ENCODE results near the gene DNAJC18.
"Not testable (repeated sequence)": the region's sequence is repeated elsewhere in the genome, so short reads cannot be mapped to it uniquely, and the experiment has no call there.

DNA sequence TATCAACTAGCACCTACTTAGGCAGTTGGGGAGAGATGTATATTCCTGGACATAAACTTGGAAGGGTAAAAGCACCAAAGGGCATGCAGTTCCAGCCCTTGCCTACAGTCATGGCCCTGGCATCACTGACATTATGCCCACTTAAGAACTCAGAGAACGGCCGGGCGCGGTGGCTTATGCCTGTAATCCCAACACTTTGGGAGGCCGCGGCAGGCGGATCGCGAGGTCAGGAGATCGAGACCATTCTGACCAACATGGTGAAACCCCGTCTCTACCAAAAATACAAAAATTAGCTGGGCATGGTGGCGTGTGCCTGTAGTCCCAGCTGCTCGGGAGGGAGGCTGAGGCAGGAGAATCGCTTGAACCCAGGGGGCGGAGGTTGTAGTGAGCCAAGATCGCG lies 1.1 kb upstream of the DNAJC18 start:
- TF ChIP-seq, protein P1, sequence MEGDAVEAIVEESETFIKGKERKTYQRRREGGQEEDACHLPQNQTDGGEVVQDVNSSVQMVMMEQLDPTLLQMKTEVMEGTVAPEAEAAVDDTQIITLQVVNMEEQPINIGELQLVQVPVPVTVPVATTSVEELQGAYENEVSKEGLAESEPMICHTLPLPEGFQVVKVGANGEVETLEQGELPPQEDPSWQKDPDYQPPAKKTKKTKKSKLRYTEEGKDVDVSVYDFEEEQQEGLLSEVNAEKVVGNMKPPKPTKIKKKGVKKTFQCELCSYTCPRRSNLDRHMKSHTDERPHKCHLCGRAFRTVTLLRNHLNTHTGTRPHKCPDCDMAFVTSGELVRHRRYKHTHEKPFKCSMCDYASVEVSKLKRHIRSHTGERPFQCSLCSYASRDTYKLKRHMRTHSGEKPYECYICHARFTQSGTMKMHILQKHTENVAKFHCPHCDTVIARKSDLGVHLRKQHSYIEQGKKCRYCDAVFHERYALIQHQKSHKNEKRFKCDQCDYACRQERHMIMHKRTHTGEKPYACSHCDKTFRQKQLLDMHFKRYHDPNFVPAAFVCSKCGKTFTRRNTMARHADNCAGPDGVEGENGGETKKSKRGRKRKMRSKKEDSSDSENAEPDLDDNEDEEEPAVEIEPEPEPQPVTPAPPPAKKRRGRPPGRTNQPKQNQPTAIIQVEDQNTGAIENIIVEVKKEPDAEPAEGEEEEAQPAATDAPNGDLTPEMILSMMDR (IDR thresholded peaks at IDR 0.05; ENCODE audit: poor library complexity): not testable (repeated sequence)
- not testable (repeated sequence) for TF ChIP-seq EZH2 (IDR thresholded peaks at IDR 0.05; ENCODE audit: borderline replicate concordance); EZH2phosphoT487 (IDR thresholded peaks at IDR 0.05; ENCODE audit: low read depth, severe bottlenecking, unreplicated experiment)

All from hepatocyte (in vitro differentiated cells).